B cell (primary cell): Measurements from ENCODE around the gene HCN1. TPM values are rescaled to one million over a fixed set of nuclear protein-coding genes. Genes with fewer than 3 reads are reported as not detected.

ENCODE experiments used
- ATAC-seq: fragments of 200-7000 bp; cut with Tn5 transposase; one replicate; pipeline ENCODE4 v1.10.0; 2021; ENCODE audit warnings: low read depth, mild to moderate bottlenecking, moderate number of reproducible peaks, moderate library complexity
- CTCF ChIA-PET: fragments of 350-600 bp; sonication (Branson Sonifier 250); formaldehyde crosslinking; loops from one replicate; lab custom pipeline; 2021; ENCODE audit warnings: antibody characterized with exemption, inconsistent platforms; lab: Charles Lee
- POLR2A ChIA-PET: fragments of 350-600 bp; sonication (Branson Sonifier 250); formaldehyde crosslinking; loops from one replicate; lab custom pipeline; 2021; ENCODE audit warnings: antibody characterized with exemption; lab: Charles Lee
- DNase-seq: peaks from one replicate; pipeline ENCODE4 v3.0.0; 2013
- H2AFZ ChIP-seq: 2 replicates; pipeline ENCODE4 v1.6.1; 2012; ENCODE audit warnings: mild to moderate bottlenecking, low read depth, low read length; ENCODE audit not compliant: insufficient read depth, poor library complexity, severe bottlenecking
- H3K27ac ChIP-seq, 2 donors: 1 replicate in 1 of 2; 2 replicates in 1 of 2; pipeline ENCODE4 v1.5.1; 2012 to 2013; ENCODE audit warnings: low read length in 2 of 2, mild to moderate bottlenecking in 2 of 2, moderate library complexity in 1 of 2
- H3K27me3 ChIP-seq, 4 experiments: fragments of 200-600 bp in 1 of 4; sonication (generic) in 1 of 4; replicated peaks in 1 of 4; 1 replicate in 2 of 4; 2 replicates in 2 of 4; pipeline versions ENCODE4 v1.6.1 to v1.7.0; 2013 to 2016; ENCODE audit warnings: low read length in 3 of 4, mild to moderate bottlenecking in 2 of 4, mixed read lengths in 1 of 4, moderate library complexity in 1 of 4; ENCODE audit not compliant: insufficient read depth in 4 of 4, control insufficient read depth in 3 of 4; ENCODE audit errors: control extremely low read depth in 1 of 4
- H3K36me3 ChIP-seq, 2 experiments: replicated peaks in 1 of 2; 1 replicate in 1 of 2; 2 replicates in 1 of 2; pipeline versions ENCODE4 v1.6.1 to v1.7.1; 2013; ENCODE audit warnings: low read length in 1 of 2; ENCODE audit not compliant: insufficient read depth in 2 of 2, control insufficient read depth in 1 of 2; ENCODE audit errors: control extremely low read depth in 1 of 2, extremely low read depth in 1 of 2
- H3K4me1 ChIP-seq, 2 donors: fragments of 200-600 bp in 1 of 2; sonication (generic) in 1 of 2; 1 replicate in 1 of 2; 2 replicates in 1 of 2; pipeline versions ENCODE4 v1.5.1 to v1.6.1; 2013 to 2017; ENCODE audit warnings: low read length in 2 of 2; ENCODE audit not compliant: control insufficient read depth in 2 of 2, insufficient read depth in 2 of 2
- H3K4me2 ChIP-seq: replicated peaks from 2 replicates; pipeline ENCODE3; 2012; ENCODE audit warnings: mild to moderate bottlenecking, low read depth, low read length; ENCODE audit not compliant: poor library complexity, severe bottlenecking
- H3K4me3 ChIP-seq, 5 experiments: fragments of 200-600 bp in 1 of 5; sonication (generic) in 1 of 5; 1 replicate in 3 of 5; 2 replicates in 2 of 5; pipeline versions ENCODE4 v1.5.1 to v1.7.0; 2011 to 2016; ENCODE audit warnings: low read length in 4 of 5, mild to moderate bottlenecking in 4 of 5, low read depth in 2 of 5, control low read depth in 1 of 5, moderate library complexity in 1 of 5; ENCODE audit not compliant: insufficient read depth in 1 of 5; ENCODE audit errors: control extremely low read depth in 1 of 5, extremely low read depth in 1 of 5
- H3K79me2 ChIP-seq: fragments of 200-600 bp; sonication (generic); one replicate; pipeline ENCODE4 v1.6.0; 2016; ENCODE audit warnings: low read length; ENCODE audit not compliant: control insufficient read depth, insufficient read depth
- H3K9ac ChIP-seq: fragments of 200-600 bp; sonication (generic); 2 replicates; pipeline ENCODE4 v1.6.1; 2017; ENCODE audit warnings: mild to moderate bottlenecking, low read length, moderate library complexity
- H3K9me3 ChIP-seq, 3 donors: one replicate each; pipeline versions ENCODE4 v1.6.1 to v1.7.1; 2013; ENCODE audit warnings: low read length in 2 of 3; ENCODE audit not compliant: control insufficient read depth in 2 of 3, insufficient read depth in 1 of 3; ENCODE audit errors: control extremely low read depth in 1 of 3
- H4K20me1 ChIP-seq: 2 replicates; pipeline ENCODE4 v1.6.0; 2012; ENCODE audit warnings: mild to moderate bottlenecking, low read length; ENCODE audit not compliant: insufficient read depth, control insufficient read depth, poor library complexity, severe bottlenecking
- H3K27ac Mint-ChIP-seq: one replicate; pipeline ENCODE4 v1.8.0; 2021; ENCODE audit warnings: mixed read lengths
- H3K27me3 Mint-ChIP-seq: one replicate; pipeline ENCODE4 v1.8.0; 2021; ENCODE audit warnings: mixed read lengths
- H3K4me1 Mint-ChIP-seq: one replicate; pipeline ENCODE4 v1.8.0; 2021; ENCODE audit warnings: mixed read lengths
- H3K4me3 Mint-ChIP-seq: one replicate; pipeline ENCODE4 v1.8.0; 2021; ENCODE audit warnings: mixed read lengths
- H3K9me3 Mint-ChIP-seq: one replicate; pipeline ENCODE4 v1.8.0; 2022; ENCODE audit warnings: mixed read lengths; ENCODE audit not compliant: insufficient read depth
- CTCF ChIP-seq: fragments of 200-600 bp; IDR thresholded peaks from one replicate; pipeline ENCODE4 v1.8.0; 2022; ENCODE audit warnings: antibody characterized with exemption, mild to moderate bottlenecking
- EZH2 ChIP-seq: IDR thresholded peaks from 2 replicates; pipeline ENCODE4 v1.6.1; 2012; ENCODE audit warnings: borderline replicate concordance, low read depth, mild to moderate bottlenecking, moderate library complexity, low read length; ENCODE audit not compliant: insufficient read depth, poor library complexity, severe bottlenecking
- WGBS: methylation state at CpG from one replicate; pipeline ENCODE4 v1.1.5; 2013; ENCODE audit warnings: missing lambda C conversion rate; ENCODE audit not compliant: insufficient coverage; 5-methylcytosine and 5-hydroxymethylcytosine counted together
- intact Hi-C: fragments of 100-400 bp; cut with micrococcal nuclease; formaldehyde crosslinking; loops from one replicate; pipeline ENCODE4 v1.10.0; 2022
- polyA plus RNA-seq: library from polyadenylated mRNA; depleted of rRNA; stranded (reverse); fragments of >200 nt; gene quantifications from 2 replicates; pipeline ENCODE4 v1.2.3, GENCODE V29; 2012
- total RNA-seq, 2 donors: library from RNA; stranded (reverse); fragments of 120-200 nt in 1 of 2; gene quantifications; 1 replicate in 1 of 2; 2 replicates in 1 of 2; pipeline versions ENCODE4 v1.2.3 to v1.2.4, GENCODE V29; 2013 to 2022

The HCN1 gene
- total and polyA plus RNA-seq, 2 donors (not counting 1 experiment from before 2014, with no cell fraction given), result not detected

- ATAC-seq (no peak), DNase-seq (no peak)
- Histone ChIP-seq H3K9me3 (peaks cover 0 to 6% (median 0%) of the 10 kb centered on the region in 3 donors), H3K27ac (no peak overlapping the region), H3K79me2 (no peaks in the 10 kb centered on the region), H3K4me1 (peaks cover 0 to 4% of the 10 kb centered on the region in 2 donors), H3K4me2 (no peak overlapping the region), H3K9ac (no peak overlapping the region), H4K20me1 (no peaks in the 10 kb centered on the region), H3K4me3 (no peak overlapping the region), H3K36me3 (no peaks in the 10 kb centered on the region), H2AFZ (no peak overlapping the region), H3K27me3 (peaks cover 0 to 12% (median 6%) of the 10 kb centered on the region in 4 experiments)
- H3K27me3 Mint-ChIP-seq, result peaks cover 17% of the 10 kb centered on the region
- 11% methylated on average over 39 of the region's 51 CpGs for WGBS
- no peak overlapping the region for H3K4me3 Mint-ChIP-seq
- TF ChIP-seq CTCF (no peak), EZH2 (no peak)
- CTCF ChIA-PET, result no interaction called here
- H3K9me3 Mint-ChIP-seq, result no peaks in the 10 kb centered on the region
- intact Hi-C loops, result no loop called here
- peaks cover 3% of the 10 kb centered on the region for H3K4me1 Mint-ChIP-seq
- POLR2A ChIA-PET, result no interaction called here
- no peak overlapping the region for H3K27ac Mint-ChIP-seq
Observed at GRCh38 chr5:45694971-45695803, 993 bp downstream of the HCN1 start.

- Mint-ChIP-seq H3K4me1 (peaks cover 3% of the 10 kb centered on the region), H3K4me3 (no peak overlapping the region), H3K27me3 (peaks cover 17% of the 10 kb centered on the region), H3K27ac (no peak overlapping the region), H3K9me3 (no peaks in the 10 kb centered on the region)
- ATAC-seq, result no peak
- no peak for DNase-seq
- CTCF ChIA-PET, result no interaction called here
- Histone ChIP-seq H2AFZ (no peak overlapping the region), H3K79me2 (no peaks in the 10 kb centered on the region), H3K4me1 (peaks cover 0 to 4% of the 10 kb centered on the region in 2 donors), H3K36me3 (no peaks in the 10 kb centered on the region), H3K4me3 (no peak overlapping the region), H3K9me3 (peaks cover 0 to 6% (median 0%) of the 10 kb centered on the region in 3 donors), H3K4me2 (no peak overlapping the region), H3K9ac (no peak overlapping the region), H3K27me3 (peaks cover 0 to 12% (median 6%) of the 10 kb centered on the region in 4 experiments), H4K20me1 (no peaks in the 10 kb centered on the region), H3K27ac (no peak overlapping the region)
- 0% methylated on average over 1 of the region's 14 CpGs for WGBS
- POLR2A ChIA-PET, result no interaction called here
- intact Hi-C loops, result no loop called here
- TF ChIP-seq CTCF, result no peak
- no peak for TF ChIP-seq EZH2
Observed at GRCh38 chr5:45694255-45694814, 1.8 kb downstream of the HCN1 start.
